Omental fat pad (tissue), 4 donors: ENCODE measurements around the gene PPP1R8. TPM values are rescaled to one million over a fixed set of nuclear protein-coding genes. Genes with fewer than 3 reads are reported as not detected.

Source experiments
- ATAC-seq: fragments of 150-250 bp; one replicate; pipeline ENCODE4 v1.9.1; 2016; ENCODE audit warnings: mild to moderate bottlenecking, moderate library complexity; ENCODE audit not compliant: low FRiP score
- DNase-seq: peaks from one replicate; pipeline ENCODE4 v3.0.0-alpha.2; 2019; ENCODE audit warnings: low spot score
- CTCF ChIP-seq, 3 donors: fragments of 450-650 bp; IDR thresholded peaks; one replicate each; pipeline ENCODE4 v1.5.1; 2016 to 2017; ENCODE audit warnings: antibody characterized with exemption in 3 of 3, mild to moderate bottlenecking in 3 of 3, moderate library complexity in 2 of 3
- total RNA-seq, 4 donors: library from RNA; depleted of rRNA; stranded (reverse); fragments of >200 nt; gene quantifications; one replicate each; pipeline ENCODE4 v1.1.0, GENCODE V29; 2016

Gene PPP1R8
- total RNA-seq, 4 donors from 2014 or later, result 24.6 to 43.7 (median 33.5) TPM

GRCh38 chr1:27879374-27880082 lies 48.9 kb downstream of the PPP1R8 start:
- TF ChIP-seq CTCF (IDR thresholded peaks at IDR 0.05), result no peak
- ATAC-seq (no peak), DNase-seq (no peak)

- no peak for ATAC-seq
- no peak for TF ChIP-seq CTCF (IDR thresholded peaks at IDR 0.05)
- DNase-seq, result no peak
Measured at GRCh38 chr1:27882543-27882903, 51.9 kb downstream of the PPP1R8 start.

GRCh38 chr1:27883536-27883935 lies 53.0 kb downstream of the PPP1R8 start:
- no peak for TF ChIP-seq CTCF (IDR thresholded peaks at IDR 0.05)
- ATAC-seq (no peak), DNase-seq (no peak)

- no peak for TF ChIP-seq CTCF (IDR thresholded peaks at IDR 0.05)
- no peak for ATAC-seq
- DNase-seq, result no peak
Measured at GRCh38 chr1:27884006-27884954, 53.7 kb downstream of the PPP1R8 start.

GRCh38 chr1:27885114-27885528 lies 54.5 kb downstream of the PPP1R8 start:
- ATAC-seq, result no peak
- TF ChIP-seq CTCF (IDR thresholded peaks at IDR 0.05), result no peak
- DNase-seq, result no peak

GRCh38 chr1:27885621-27886352 lies 55.2 kb downstream of the PPP1R8 start:
- no peak for ATAC-seq
- DNase-seq, result no peak
- TF ChIP-seq CTCF (IDR thresholded peaks at IDR 0.05), result no peak
